Measurements from ENCODE around the gene ZZZ3. TPM values are rescaled to one million over a fixed set of nuclear protein-coding genes. Genes with fewer than 3 reads are reported as not detected.

Gene ZZZ3
- total and polyA plus RNA-seq, 10 of the 15 experiments (the other 5 are each of a cell fraction or from before 2014, with no cell fraction given), result 10.5 to 44.1 (median 29.5) TPM

- no peak overlapping the region for H2AFZ ChIP-seq (ENCODE audit: control insufficient read depth, low read depth, low read length)
- H3K36me3 ChIP-seq (ENCODE audit: control insufficient read depth in 2 of 2, insufficient read depth in 2 of 2, low read length in 1 of 2), result peaks cover 3 to 16% of the 10 kb centered on the region in 2 experiments; a peak in 3 of 4 replicates
- 94% methylated on average over 3 of the region's 3 CpGs for WGBS (ENCODE audit: insufficient coverage, insufficient replicate concordance, low lambda C conversion rate, missing lambda C conversion rate)
- no peak for ATAC-seq
- SMC1A ChIA-PET (ENCODE audit: uncharacterized antibody, unreplicated experiment), result interaction anchor here (0.5 kb wide), 1 partner anchor 12 kb away, joined by 3 read pairs; no protein-coding TSS in a partner anchor
- no peak for DNase-seq (ENCODE audit: low read depth, low spot score)
- no peak overlapping the region for H3K9ac ChIP-seq (ENCODE audit: control insufficient read depth, insufficient read depth, low read length)
- intact Hi-C loops (cut with micrococcal nuclease; ENCODE audit: unreplicated experiment) (no loop called here), in situ Hi-C loops (cut with MboI) (no loop called here)
- RAD21 ChIA-PET (ENCODE audit: unreplicated experiment), result no interaction called here
- TF ChIP-seq BCL11A (IDR thresholded peaks at IDR 0.05; ENCODE audit: low read depth, low read length) (no peak), CTCF (IDR thresholded peaks at IDR 0.05 in 2 of 3, conservative IDR thresholded peaks at IDR 0.05 in 1 of 3; ENCODE audit: control insufficient read depth in 2 of 3, extremely low read depth in 1 of 3, insufficient read depth in 1 of 3, low read depth in 3 of 3, low read length in 3 of 3) (no peak), MEF2B (IDR thresholded peaks at IDR 0.05; ENCODE audit: partially characterized antibody, poor library complexity, severe bottlenecking) (no peak), ZSCAN29 (IDR thresholded peaks at IDR 0.05) (no peak), CHD2 (IDR thresholded peaks at IDR 0.05; ENCODE audit: borderline replicate concordance, low read depth, low read length) (no peak)
- no peak for FAIRE-seq
- no TSS peak for BruUV-seq (replicated peaks)
- no peak overlapping the region for H3K27ac ChIP-seq (ENCODE audit: control insufficient read depth, insufficient read depth)
- H3K27me3 ChIP-seq (replicated peaks in 1 of 2; ENCODE audit: control insufficient read depth in 2 of 2, insufficient read depth in 2 of 2, low read length in 1 of 2), result no peaks in the 10 kb centered on the region
- H3K4me2 ChIP-seq (ENCODE audit: control insufficient read depth, insufficient read depth), result no peak overlapping the region
- H4K20me1 ChIP-seq (ENCODE audit: control insufficient read depth, insufficient read depth), result no peaks in the 10 kb centered on the region
- H3K4me3 ChIP-seq, result no peak overlapping the region
- CTCF ChIA-PET, result interaction anchor here (0.5 to 1.1 kb wide), 2 partner anchors 116 to 388 kb away, joined by 3 to 4 read pairs; no protein-coding TSS in a partner anchor
- POLR2A ChIA-PET, result no interaction called here
- H3K79me2 ChIP-seq (ENCODE audit: control insufficient read depth, insufficient read depth, low read length), result no peaks in the 10 kb centered on the region
- H3K4me1 ChIP-seq (ENCODE audit: control insufficient read depth, insufficient read depth, low read length), result no peaks in the 10 kb centered on the region
- H3K9me3 ChIP-seq (replicated peaks; ENCODE audit: control insufficient read depth, insufficient read depth, low read length), result no peaks in the 10 kb centered on the region
Observed at GRCh38 chr1:77709727-77710126, 27.3 kb upstream of the ZZZ3 start.

GRCh38 chr1:77706321-77706720 is 23.9 kb upstream of the ZZZ3 start:
- ChIA-PET CTCF (no interaction called here), SMC1A (ENCODE audit: uncharacterized antibody, unreplicated experiment) (no interaction called here), RAD21 (ENCODE audit: unreplicated experiment) (no interaction called here), POLR2A (no interaction called here)
- Histone ChIP-seq H3K9ac (ENCODE audit: control insufficient read depth, insufficient read depth, low read length) (no peak overlapping the region), H3K27ac (ENCODE audit: control insufficient read depth, insufficient read depth) (no peak overlapping the region), H3K27me3 (replicated peaks in 1 of 2; ENCODE audit: control insufficient read depth in 2 of 2, insufficient read depth in 2 of 2, low read length in 1 of 2) (no peaks in the 10 kb centered on the region), H3K4me3 (no peak overlapping the region), H4K20me1 (ENCODE audit: control insufficient read depth, insufficient read depth) (no peaks in the 10 kb centered on the region), H3K4me1 (ENCODE audit: control insufficient read depth, insufficient read depth, low read length) (no peaks in the 10 kb centered on the region), H3K4me2 (ENCODE audit: control insufficient read depth, insufficient read depth) (no peak overlapping the region), H3K79me2 (ENCODE audit: control insufficient read depth, insufficient read depth, low read length) (no peaks in the 10 kb centered on the region), H3K36me3 (ENCODE audit: control insufficient read depth in 2 of 2, insufficient read depth in 2 of 2, low read length in 1 of 2) (peaks cover 1 to 11% of the 10 kb centered on the region in 2 experiments; a peak in 3 of 4 replicates), H2AFZ (ENCODE audit: control insufficient read depth, low read depth, low read length) (no peak overlapping the region), H3K9me3 (replicated peaks; ENCODE audit: control insufficient read depth, insufficient read depth, low read length) (no peaks in the 10 kb centered on the region)
- WGBS (ENCODE audit: insufficient coverage, insufficient replicate concordance, low lambda C conversion rate, missing lambda C conversion rate), result 100% methylated on average over 4 of the region's 4 CpGs
- DNase-seq (ENCODE audit: low read depth, low spot score) (no peak), FAIRE-seq (no peak), ATAC-seq (no peak)
- intact Hi-C loops (cut with micrococcal nuclease; ENCODE audit: unreplicated experiment), result no loop called here
- BruUV-seq (replicated peaks), result no TSS peak
- in situ Hi-C loops (cut with MboI), result no loop called here
- no peak for TF ChIP-seq MAX (IDR thresholded peaks at IDR 0.05; ENCODE audit: low read depth, low read length)
- no peak for TF ChIP-seq E4F1 (IDR thresholded peaks at IDR 0.05; ENCODE audit: borderline replicate concordance, partially characterized antibody)
- no peak for TF ChIP-seq SMAD1 (IDR thresholded peaks at IDR 0.05; ENCODE audit: low read depth, partially characterized antibody)
- TF ChIP-seq CBX5 (IDR thresholded peaks at IDR 0.05; ENCODE audit: low read depth), result no peak

All from GM12878 (cell line).